Fibroblast of the aortic adventitia (primary cell): Measurements from ENCODE around the gene TNFRSF13B. TPM values are rescaled to one million over a fixed set of nuclear protein-coding genes. Genes with fewer than 3 reads are reported as not detected.

ENCODE experiments used
- DNase-seq: peaks from one replicate; pipeline ENCODE4 v3.0.0-alpha.2; 2010; ENCODE audit warnings: low read depth
- H3K4me3 ChIP-seq: 2 replicates; pipeline ENCODE4 v1.5.1; 2011; ENCODE audit warnings: low read depth, mild to moderate bottlenecking, control low read depth, low read length, moderate library complexity
- CTCF ChIP-seq: IDR thresholded peaks from 2 replicates; pipeline ENCODE4 v1.5.1; 2011; ENCODE audit warnings: mild to moderate bottlenecking, low read length, control low read depth, inconsistent platforms; ENCODE audit not compliant: insufficient read depth
- total RNA-seq: library from RNA; depleted of rRNA; stranded (reverse); fragments of >200 nt; gene quantifications from 2 replicates; pipeline ENCODE4 v1.2.3, GENCODE V29; 2012; ENCODE audit warnings: low replicate concordance

TNFRSF13B gene
- total RNA-seq, 1 donor, result not detected

- no peak for TF ChIP-seq CTCF
- no peak for DNase-seq
- no peak overlapping the region for H3K4me3 ChIP-seq
Measured at GRCh38 chr17:16912021-16912962, 59.6 kb downstream of the TNFRSF13B start.

- TF ChIP-seq CTCF, result no peak
- no peak overlapping the region for H3K4me3 ChIP-seq
- DNase-seq, result no peak
Measured at GRCh38 chr17:16911141-16911937, 60.6 kb downstream of the TNFRSF13B start.

GRCh38 chr17:16910341-16910740 is 61.6 kb downstream of the TNFRSF13B start:
- no peak for TF ChIP-seq CTCF
- no peak overlapping the region for H3K4me3 ChIP-seq
- no peak for DNase-seq

- H3K4me3 ChIP-seq, result no peak overlapping the region
- no peak for DNase-seq
- no peak for TF ChIP-seq CTCF
Measured at GRCh38 chr17:16909472-16910246, 62.3 kb downstream of the TNFRSF13B start.

- DNase-seq, result no peak
- no peak overlapping the region for H3K4me3 ChIP-seq
- no peak for TF ChIP-seq CTCF
Measured at GRCh38 chr17:16908273-16908672, 63.6 kb downstream of the TNFRSF13B start.

GRCh38 chr17:16906680-16907079 is 65.2 kb downstream of the TNFRSF13B start:
- H3K4me3 ChIP-seq, result no peak overlapping the region
- TF ChIP-seq CTCF, result no peak
- peak; percentile 21 for DNase-seq
